ENCODE data around the gene CD53.

DNA sequence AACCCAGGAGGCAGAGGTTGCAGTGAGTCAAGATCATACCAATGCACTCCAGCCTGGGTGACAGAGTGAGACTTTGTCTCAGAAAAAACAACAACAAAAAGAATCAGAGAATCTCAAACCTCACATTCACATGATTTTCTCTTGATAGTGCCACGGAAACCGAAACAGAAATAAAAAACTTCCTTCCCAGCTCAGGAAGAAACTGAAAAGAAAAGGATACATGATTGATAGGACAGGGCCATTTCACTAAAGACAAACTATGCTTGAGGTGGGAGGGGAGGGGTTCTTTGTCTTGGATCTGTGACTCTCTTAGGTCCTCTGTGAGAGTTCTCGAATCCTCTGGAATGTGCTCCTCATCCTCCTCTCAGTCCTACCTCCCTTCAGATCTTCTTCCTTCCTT, 19.8 kb upstream of the CD53 start:
- TF ChIP-seq, protein P1, sequence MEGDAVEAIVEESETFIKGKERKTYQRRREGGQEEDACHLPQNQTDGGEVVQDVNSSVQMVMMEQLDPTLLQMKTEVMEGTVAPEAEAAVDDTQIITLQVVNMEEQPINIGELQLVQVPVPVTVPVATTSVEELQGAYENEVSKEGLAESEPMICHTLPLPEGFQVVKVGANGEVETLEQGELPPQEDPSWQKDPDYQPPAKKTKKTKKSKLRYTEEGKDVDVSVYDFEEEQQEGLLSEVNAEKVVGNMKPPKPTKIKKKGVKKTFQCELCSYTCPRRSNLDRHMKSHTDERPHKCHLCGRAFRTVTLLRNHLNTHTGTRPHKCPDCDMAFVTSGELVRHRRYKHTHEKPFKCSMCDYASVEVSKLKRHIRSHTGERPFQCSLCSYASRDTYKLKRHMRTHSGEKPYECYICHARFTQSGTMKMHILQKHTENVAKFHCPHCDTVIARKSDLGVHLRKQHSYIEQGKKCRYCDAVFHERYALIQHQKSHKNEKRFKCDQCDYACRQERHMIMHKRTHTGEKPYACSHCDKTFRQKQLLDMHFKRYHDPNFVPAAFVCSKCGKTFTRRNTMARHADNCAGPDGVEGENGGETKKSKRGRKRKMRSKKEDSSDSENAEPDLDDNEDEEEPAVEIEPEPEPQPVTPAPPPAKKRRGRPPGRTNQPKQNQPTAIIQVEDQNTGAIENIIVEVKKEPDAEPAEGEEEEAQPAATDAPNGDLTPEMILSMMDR (IDR thresholded peaks at IDR 0.05; ENCODE audit: low read depth, low read length) = no peak
- no peak for TF ChIP-seq EZH2phosphoT487 (IDR thresholded peaks at IDR 0.05; ENCODE audit: low read depth)
